K562 (cell line): ENCODE results near the gene SAMD4A. TPM values are rescaled to one million over a fixed set of nuclear protein-coding genes. Genes with fewer than 3 reads are reported as not detected.

Experiments used
- ETV1 ChIP-seq: fragments of 450-650 bp; conservative IDR thresholded peaks from 2 replicates; pipeline ENCODE4 v1.6.1; 2016; ENCODE audit warnings: missing genetic modification characterization, control low read depth, low read depth, missing compliant biosample characterization
- FOSL1 ChIP-seq: fragments of 200-800 bp; sonication (Bioruptor generic); conservative IDR thresholded peaks from 2 replicates; pipeline ENCODE4 v1.6.1; 2016; ENCODE audit warnings: missing genetic modification characterization, missing compliant biosample characterization
- FOXK2 ChIP-seq, 2 experiments: fragments of 450-650 bp; IDR thresholded peaks in 1 of 2; conservative IDR thresholded peaks in 1 of 2; 2 replicates each; pipeline ENCODE4 v1.6.1; 2016; ENCODE audit warnings: low read depth in 2 of 2, mild to moderate bottlenecking in 1 of 2
- HDAC8 ChIP-seq: fragments of 450-650 bp; IDR thresholded peaks from 2 replicates; pipeline ENCODE4 v1.6.1; 2016; ENCODE audit warnings: mild to moderate bottlenecking, missing genetic modification characterization, moderate library complexity, missing compliant biosample characterization
- HNRNPL ChIP-seq: fragments of 200-400 bp; formaldehyde crosslinking; IDR thresholded peaks from 2 replicates; pipeline ENCODE4 v1.6.1; 2017; ENCODE audit warnings: low read depth, mild to moderate bottlenecking, low read length
- KLF10 ChIP-seq: fragments of 250-450 bp; sonication (Bioruptor Pico); IDR thresholded peaks from 2 replicates; pipeline ENCODE4 v1.6.1; 2021; ENCODE audit warnings: matching md5 sums
- KLF16 ChIP-seq: IDR thresholded peaks from 2 replicates; pipeline ENCODE4 v1.6.1; 2016; ENCODE audit warnings: antibody characterized with exemption
- MBD2 ChIP-seq: sonication (generic); IDR thresholded peaks from 2 replicates; pipeline ENCODE4 v1.6.1; 2016; ENCODE audit warnings: low read depth, borderline replicate concordance
- MITF ChIP-seq: IDR thresholded peaks from 2 replicates; pipeline ENCODE4 v1.6.1; 2014; ENCODE audit warnings: antibody characterized with exemption
- NUFIP1 ChIP-seq: fragments of 450-650 bp; IDR thresholded peaks from 2 replicates; pipeline ENCODE4 v1.6.1; 2018; ENCODE audit not compliant: partially characterized antibody
- SMC3 ChIP-seq: conservative IDR thresholded peaks from 2 replicates; pipeline ENCODE4 v1.6.1; 2011; ENCODE audit warnings: low read depth, low read length, improper control_type of control experiment; ENCODE audit not compliant: insufficient read depth
- TAF15 ChIP-seq: fragments of 200-400 bp; formaldehyde crosslinking; IDR thresholded peaks from 2 replicates; pipeline ENCODE4 v1.6.1; 2017; ENCODE audit warnings: mild to moderate bottlenecking, low read depth, low read length, moderate library complexity
- THAP7 ChIP-seq: fragments of 250-450 bp; sonication (Bioruptor Pico); IDR thresholded peaks from 2 replicates; pipeline ENCODE4 v1.5.0; 2021
- U2AF2 ChIP-seq: fragments of 200-400 bp; formaldehyde crosslinking; optimal IDR thresholded peaks from 2 replicates; pipeline ENCODE3; 2017; ENCODE audit warnings: low read depth, mild to moderate bottlenecking, low read length
- ZFX ChIP-seq: sonication (generic); formaldehyde crosslinking; IDR thresholded peaks from 2 replicates; pipeline ENCODE4 v1.8.0; 2022; ENCODE audit warnings: mild to moderate bottlenecking, missing genetic modification reagents, moderate library complexity
- ZNF184 ChIP-seq: sonication (generic); formaldehyde crosslinking; IDR thresholded peaks from 2 replicates; pipeline ENCODE4 v1.5.0; 2020; ENCODE audit warnings: missing genetic modification reagents
- ZNF282 ChIP-seq: sonication (generic); formaldehyde crosslinking; IDR thresholded peaks from 2 replicates; pipeline ENCODE4 v1.8.1; 2023; ENCODE audit warnings: missing genetic modification reagents
- ZNF3 ChIP-seq: fragments of 250-450 bp; sonication (Bioruptor Pico); IDR thresholded peaks from 2 replicates; pipeline ENCODE4 v1.5.0; 2021; ENCODE audit warnings: mild to moderate bottlenecking, moderate library complexity
- ZNF584 ChIP-seq: fragments of 200-800 bp; sonication (Bioruptor generic); IDR thresholded peaks from 2 replicates; pipeline ENCODE4 v1.6.1; 2016; ENCODE audit warnings: low read depth, mild to moderate bottlenecking, missing genetic modification characterization, missing compliant biosample characterization
- ZNF717 ChIP-seq: fragments of 250-450 bp; sonication (Bioruptor Pico); IDR thresholded peaks from 2 replicates; pipeline ENCODE4 v1.5.0; 2021
- ZNF780A ChIP-seq: fragments of 250-450 bp; sonication (Bioruptor Pico); IDR thresholded peaks from 2 replicates; pipeline ENCODE4 v1.5.0; 2021; ENCODE audit warnings: mild to moderate bottlenecking
- polyA plus RNA-seq, 8 experiments: library from polyadenylated mRNA; depleted of rRNA in 4 of 8; stranded (reverse) in 5 of 8; unstranded in 3 of 8; fragments of >200 nt; fragmentation: Nextera tagmentation in 2 of 8; fragmentation: Illumina TruSeq in 1 of 8; extraction: Ambion mirVana in 2 of 8; extraction: Trizol in 1 of 8; gene quantifications; 2 replicates each; pipeline versions ENCODE4 v1.2.1 to v1.2.3, GENCODE V29; 2011 to 2014; ENCODE audit warnings: inconsistent platforms in 1 of 8, missing spikeins in 1 of 8
- total RNA-seq, 7 experiments: library from RNA; depleted of rRNA in 6 of 7; stranded (reverse); fragments of >200 nt in 6 of 7; fragmentation: Illumina TruSeq in 2 of 7; extraction: Trizol in 2 of 7; gene quantifications; 2 replicates each; pipeline versions ENCODE4 v1.2.1 to v1.2.3, GENCODE V29; 2011 to 2021; ENCODE audit warnings: low replicate concordance in 1 of 7
- TF ChIP-seq, protein P1 (sequence below): fragments of 450-650 bp; IDR thresholded peaks from 2 replicates; pipeline ENCODE4 v1.6.1; 2016
- TF ChIP-seq, protein P2 (sequence below): fragments of 250-450 bp; sonication (Bioruptor Pico); IDR thresholded peaks from 2 replicates; pipeline ENCODE4 v1.4.0; 2020
- TF ChIP-seq, protein P3 (sequence below), 2 experiments: fragments of 450-650 bp; conservative IDR thresholded peaks; 2 replicates each; pipeline ENCODE4 v1.6.1; 2017; ENCODE audit warnings: mild to moderate bottlenecking in 2 of 2, moderate library complexity in 2 of 2

Gene SAMD4A
- total and polyA plus RNA-seq, 9 of the 15 experiments (the other 6 are each of a cell fraction or from before 2014, with no cell fraction given), result 0.66 to 6.8 (median 3.3) TPM

- TF ChIP-seq MITF (peak; percentile 55; the same call in 1 of the 2 replicates), KLF10 (CRISPR knock-in tag) (no peak), KLF16 (peak; percentile 90), ETV1 (tag) (no peak; the same call in 1 of the 2 replicates), ZNF584 (CRISPR knock-in tag) (peak; percentile 73; the same call in 1 of the 2 replicates), ZFX (CRISPR knock-in tag) (no peak), ZNF184 (no peak), FOSL1 (tag) (peak; percentile 99), HDAC8 (tag) (no peak), ZNF3 (CRISPR knock-in tag) (no peak), FOXK2 (conservative IDR thresholded peaks at IDR 0.05 in 1 of 2, IDR thresholded peaks at IDR 0.05 in 1 of 2; ENCODE audit: low read depth in 2 of 2) (0 out of 4 replicates have a peak, but pooled peaks of 1 of the 2 experiments have one; percentile 19), U2AF2 (no peak), SMC3 (no peak), MBD2 (peak; percentile 86), THAP7 (CRISPR knock-in tag) (no peak), ZNF282 (no peak), HNRNPL (no peak), NUFIP1 (no peak), ZNF717 (no peak), TAF15 (no peak), ZNF780A (no peak)
- TF ChIP-seq, protein P1, sequence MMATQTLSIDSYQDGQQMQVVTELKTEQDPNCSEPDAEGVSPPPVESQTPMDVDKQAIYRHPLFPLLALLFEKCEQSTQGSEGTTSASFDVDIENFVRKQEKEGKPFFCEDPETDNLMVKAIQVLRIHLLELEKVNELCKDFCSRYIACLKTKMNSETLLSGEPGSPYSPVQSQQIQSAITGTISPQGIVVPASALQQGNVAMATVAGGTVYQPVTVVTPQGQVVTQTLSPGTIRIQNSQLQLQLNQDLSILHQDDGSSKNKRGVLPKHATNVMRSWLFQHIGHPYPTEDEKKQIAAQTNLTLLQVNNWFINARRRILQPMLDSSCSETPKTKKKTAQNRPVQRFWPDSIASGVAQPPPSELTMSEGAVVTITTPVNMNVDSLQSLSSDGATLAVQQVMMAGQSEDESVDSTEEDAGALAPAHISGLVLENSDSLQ, result 0 out of 2 replicates have a peak, but pooled peaks have one; percentile 39
- TF ChIP-seq, protein P2, sequence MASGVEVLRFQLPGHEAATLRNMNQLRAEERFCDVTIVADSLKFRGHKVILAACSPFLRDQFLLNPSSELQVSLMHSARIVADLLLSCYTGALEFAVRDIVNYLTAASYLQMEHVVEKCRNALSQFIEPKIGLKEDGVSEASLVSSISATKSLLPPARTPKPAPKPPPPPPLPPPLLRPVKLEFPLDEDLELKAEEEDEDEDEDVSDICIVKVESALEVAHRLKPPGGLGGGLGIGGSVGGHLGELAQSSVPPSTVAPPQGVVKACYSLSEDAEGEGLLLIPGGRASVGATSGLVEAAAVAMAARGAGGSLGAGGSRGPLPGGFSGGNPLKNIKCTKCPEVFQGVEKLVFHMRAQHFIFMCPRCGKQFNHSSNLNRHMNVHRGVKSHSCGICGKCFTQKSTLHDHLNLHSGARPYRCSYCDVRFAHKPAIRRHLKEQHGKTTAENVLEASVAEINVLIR, result no peak
- TF ChIP-seq, protein P3, sequence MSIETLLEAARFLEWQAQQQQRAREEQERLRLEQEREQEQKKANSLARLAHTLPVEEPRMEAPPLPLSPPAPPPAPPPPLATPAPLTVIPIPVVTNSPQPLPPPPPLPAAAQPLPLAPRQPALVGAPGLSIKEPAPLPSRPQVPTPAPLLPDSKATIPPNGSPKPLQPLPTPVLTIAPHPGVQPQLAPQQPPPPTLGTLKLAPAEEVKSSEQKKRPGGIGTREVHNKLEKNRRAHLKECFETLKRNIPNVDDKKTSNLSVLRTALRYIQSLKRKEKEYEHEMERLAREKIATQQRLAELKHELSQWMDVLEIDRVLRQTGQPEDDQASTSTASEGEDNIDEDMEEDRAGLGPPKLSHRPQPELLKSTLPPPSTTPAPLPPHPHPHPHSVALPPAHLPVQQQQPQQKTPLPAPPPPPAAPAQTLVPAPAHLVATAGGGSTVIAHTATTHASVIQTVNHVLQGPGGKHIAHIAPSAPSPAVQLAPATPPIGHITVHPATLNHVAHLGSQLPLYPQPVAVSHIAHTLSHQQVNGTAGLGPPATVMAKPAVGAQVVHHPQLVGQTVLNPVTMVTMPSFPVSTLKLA (conservative IDR thresholded peaks at IDR 0.05), result peak; percentile 47 to 64
Measured at GRCh38 chr14:54754623-54755386, 187.9 kb downstream of the SAMD4A start (continued).
